ENCODE data around the gene YTHDC1. TPM values are rescaled to one million over a fixed set of nuclear protein-coding genes. Genes with fewer than 3 reads are reported as not detected.
A peak's percentile ranks its signal among the peaks of the same experiment; 100 is the strongest.

YTHDC1 gene
- polyA plus RNA-seq = 131 and 139 TPM in 2 replicates
- 126 and 153 TPM in 2 replicates for polyA minus RNA-seq

- Histone ChIP-seq H3F3A (ENCODE audit: insufficient read depth, low read length, poor library complexity, severe bottlenecking) (peaks cover 6% of the 10 kb centered on the region), H3K36me3 (ENCODE audit: insufficient read depth, low read length) (no peaks in the 10 kb centered on the region), H3K9me3 (ENCODE audit: low read length) (no peaks in the 10 kb centered on the region), H3K4me3 (ENCODE audit: low read length) (peak within 1 kb of the TSS; percentile 85), H3K27ac (ENCODE audit: low read length) (peak within 1 kb of the TSS; percentile 99), H2AFZ (ENCODE audit: low read depth, low read length) (peak within 1 kb of the TSS; percentile 95), H3K4me2 (ENCODE audit: low read length) (peak within 1 kb of the TSS; percentile 83), H3K9me2 (ENCODE audit: insufficient read depth, low read length) (no peaks in the 10 kb centered on the region), H3K9ac (ENCODE audit: low read length) (peak within 1 kb of the TSS; percentile 99), H4K20me1 (ENCODE audit: insufficient read depth) (peaks cover 8% of the 10 kb centered on the region), H3K79me2 (replicated peaks; ENCODE audit: insufficient read depth, low read length) (peaks cover 45% of the 10 kb centered on the region), H3K27me3 (ENCODE audit: insufficient read depth, low read depth, low read length) (no peaks in the 10 kb centered on the region)
- peak; percentile 85 for TF ChIP-seq EP300 (conservative IDR thresholded peaks at IDR 0.05; ENCODE audit: poor library complexity, severe bottlenecking)
- peak; percentile 97 for TF ChIP-seq TAF1 (IDR thresholded peaks at IDR 0.05; ENCODE audit: low read depth)
- TF ChIP-seq REST (IDR thresholded peaks at IDR 0.05; ENCODE audit: borderline replicate concordance) = peak; percentile 94
- peak; percentile 67 for TF ChIP-seq MXI1 (conservative IDR thresholded peaks at IDR 0.05; ENCODE audit: poor library complexity, severe bottlenecking)
- peak; percentile 34 for TF ChIP-seq SMC3 (conservative IDR thresholded peaks at IDR 0.05; ENCODE audit: poor library complexity)
- peak; percentile 99 for TF ChIP-seq POLR2AphosphoS5 (IDR thresholded peaks at IDR 0.05)
- peak; percentile 13 for TF ChIP-seq RAD21 (conservative IDR thresholded peaks at IDR 0.05)
- no peak for TF ChIP-seq CTCF (IDR thresholded peaks at IDR 0.05; ENCODE audit: poor library complexity, severe bottlenecking)
- TF ChIP-seq EZH2 (IDR thresholded peaks at IDR 0.05; ENCODE audit: borderline replicate concordance, insufficient read depth, low read length, poor library complexity, severe bottlenecking) = no peak
These were observed at the start of gene YTHDC1 for GRCh38 chr4:68349649-68350360. Gene YTHDC1, minus strand, starts transcription at chr4:68350090. Its CDS starts 337 bp downstream, at chr4:68349753.

- H3K36me3 ChIP-seq (ENCODE audit: insufficient read depth, low read length) = no peaks in the 10 kb centered on the region
- no peaks in the 10 kb centered on the region for H3K9me3 ChIP-seq (ENCODE audit: low read length)
- H3K9ac ChIP-seq (ENCODE audit: low read length) = no peak overlapping the region
- H4K20me1 ChIP-seq (ENCODE audit: insufficient read depth) = no peaks in the 10 kb centered on the region
- no peaks in the 10 kb centered on the region for H3F3A ChIP-seq (ENCODE audit: insufficient read depth, low read length, poor library complexity, severe bottlenecking)
- H3K9me2 ChIP-seq (ENCODE audit: insufficient read depth, low read length) = no peaks in the 10 kb centered on the region
- no peak overlapping the region for H2AFZ ChIP-seq (ENCODE audit: low read depth, low read length)
- no peak for TF ChIP-seq EP300 (conservative IDR thresholded peaks at IDR 0.05; ENCODE audit: poor library complexity, severe bottlenecking)
- no peak for TF ChIP-seq REST (IDR thresholded peaks at IDR 0.05; ENCODE audit: borderline replicate concordance)
- no peak for TF ChIP-seq CTCF (IDR thresholded peaks at IDR 0.05; ENCODE audit: poor library complexity, severe bottlenecking)
- no peak for TF ChIP-seq TAF1 (IDR thresholded peaks at IDR 0.05; ENCODE audit: low read depth)
- no peak overlapping the region for H3K4me2 ChIP-seq (ENCODE audit: low read length)
- H3K27me3 ChIP-seq (ENCODE audit: insufficient read depth, low read depth, low read length) = no peaks in the 10 kb centered on the region
- H3K79me2 ChIP-seq (replicated peaks; ENCODE audit: insufficient read depth, low read length) = no peaks in the 10 kb centered on the region
- H3K4me3 ChIP-seq (ENCODE audit: low read length) = no peak overlapping the region
- H3K27ac ChIP-seq (ENCODE audit: low read length) = no peak overlapping the region
These were observed 49.4 kb upstream of the YTHDC1 start for GRCh38 chr4:68399306-68399705.

Measured in neural cell (in vitro differentiated cells).